ENCODE measurements around the gene HNF1B.

GRCh38 chr17:37713028-37713431 is 31.8 kb downstream of the HNF1B start:
- TF ChIP-seq CTCF (IDR thresholded peaks at IDR 0.05 in 2 of 3, conservative IDR thresholded peaks at IDR 0.05 in 1 of 3; ENCODE audit: control insufficient read depth in 2 of 3, extremely low read depth in 1 of 3, insufficient read depth in 1 of 3, low read depth in 3 of 3, low read length in 3 of 3) (no peak), POLR2AphosphoS5 (IDR thresholded peaks at IDR 0.05; ENCODE audit: low read length) (no peak), TCF12 (IDR thresholded peaks at IDR 0.05; ENCODE audit: low read depth, low read length) (no peak), SRF (IDR thresholded peaks at IDR 0.05; ENCODE audit: low read depth in 2 of 2, low read length in 2 of 2) (no peak), E2F4 (IDR thresholded peaks at IDR 0.05; ENCODE audit: low read depth, low read length) (no peak), MXI1 (IDR thresholded peaks at IDR 0.05; ENCODE audit: low read depth, low read length) (no peak)
